Suppressor macrophage treated with lipopolysaccharide for 1 hour (primary cell): ENCODE measurements around the gene THTPA.

Experiments
- DNase-seq, 3 donors: peaks; one replicate each; pipeline ENCODE4 v3.0.0-alpha.2; 2020 to 2022

The THTPA gene

GRCh38 chr14:23555882-23556699 lies at the start of gene THTPA:
THTPA (plus strand) TSS chr14:23556271; CDS start chr14:23556758, 487 bp downstream.
- DNase-seq: peak; percentile 90 to 95 (median 93)

GRCh38 chr14:23512156-23512555 lies 43.9 kb upstream of the THTPA start:
- no peak for DNase-seq

GRCh38 chr14:23513005-23513817 lies 42.9 kb upstream of the THTPA start:
- no peak for DNase-seq

GRCh38 chr14:23513818-23514643 lies 42.0 kb upstream of the THTPA start:
- DNase-seq: no peak

- no peak for DNase-seq
Observed at GRCh38 chr14:23514644-23514957, 41.5 kb upstream of the THTPA start.

- no peak for DNase-seq
Observed at GRCh38 chr14:23517650-23518326, 38.3 kb upstream of the THTPA start.

- no peak for DNase-seq
Observed at GRCh38 chr14:23518709-23519108, 37.4 kb upstream of the THTPA start.

GRCh38 chr14:23520899-23521533 lies 35.1 kb upstream of the THTPA start:
- DNase-seq: no peak

GRCh38 chr14:23521785-23522640 lies 34.1 kb upstream of the THTPA start:
- DNase-seq: no peak

GRCh38 chr14:23522643-23523198 lies 33.4 kb upstream of the THTPA start:
- no peak for DNase-seq

- DNase-seq: no peak
Observed at GRCh38 chr14:23523229-23524016, 32.6 kb upstream of the THTPA start.

GRCh38 chr14:23524954-23525353 lies 31.1 kb upstream of the THTPA start:
- DNase-seq: no peak

GRCh38 chr14:23525611-23526010 lies 30.5 kb upstream of the THTPA start:
- DNase-seq: no peak

GRCh38 chr14:23528555-23528954 lies 27.5 kb upstream of the THTPA start:
- DNase-seq: no peak

GRCh38 chr14:23529016-23529415 lies 27.1 kb upstream of the THTPA start:
- no peak for DNase-seq

GRCh38 chr14:23530375-23531055 lies 25.6 kb upstream of the THTPA start:
- DNase-seq: peak; percentile 38 to 58 (median 41)

GRCh38 chr14:23531391-23531790 lies 24.7 kb upstream of the THTPA start:
- DNase-seq: no peak

GRCh38 chr14:23532658-23533057 lies 23.4 kb upstream of the THTPA start:
- DNase-seq: no peak
